GM13977 (cell line): ENCODE results near the gene COL12A1.

Experiments used
- DNase-seq: peaks from one replicate; pipeline ENCODE4 v3.0.0; 2012; ENCODE audit warnings: low spot score
- in situ Hi-C: fragments of 300-500 bp; cut with MboI; formaldehyde crosslinking; loops from one replicate; pipeline ENCODE4 v1.12.0; 2022; ENCODE audit warnings: low sequenced_read_pairs, low pct_unique_long_range_greater_than_20kb, mixed read lengths, inconsistent platforms; ENCODE audit not compliant: unreplicated experiment
- TF ChIP-seq, protein P1 (sequence below): IDR thresholded peaks from 2 replicates; pipeline ENCODE4 v1.5.1; 2012; ENCODE audit warnings: mild to moderate bottlenecking, control low read depth; ENCODE audit not compliant: insufficient read depth; ENCODE audit errors: extremely low read depth, missing control alignments

COL12A1 gene

GRCh38 chr6:75208298-75209183 is 2.7 kb upstream of the COL12A1 start:
- peak; percentile 72 for DNase-seq
- TF ChIP-seq, protein P1, sequence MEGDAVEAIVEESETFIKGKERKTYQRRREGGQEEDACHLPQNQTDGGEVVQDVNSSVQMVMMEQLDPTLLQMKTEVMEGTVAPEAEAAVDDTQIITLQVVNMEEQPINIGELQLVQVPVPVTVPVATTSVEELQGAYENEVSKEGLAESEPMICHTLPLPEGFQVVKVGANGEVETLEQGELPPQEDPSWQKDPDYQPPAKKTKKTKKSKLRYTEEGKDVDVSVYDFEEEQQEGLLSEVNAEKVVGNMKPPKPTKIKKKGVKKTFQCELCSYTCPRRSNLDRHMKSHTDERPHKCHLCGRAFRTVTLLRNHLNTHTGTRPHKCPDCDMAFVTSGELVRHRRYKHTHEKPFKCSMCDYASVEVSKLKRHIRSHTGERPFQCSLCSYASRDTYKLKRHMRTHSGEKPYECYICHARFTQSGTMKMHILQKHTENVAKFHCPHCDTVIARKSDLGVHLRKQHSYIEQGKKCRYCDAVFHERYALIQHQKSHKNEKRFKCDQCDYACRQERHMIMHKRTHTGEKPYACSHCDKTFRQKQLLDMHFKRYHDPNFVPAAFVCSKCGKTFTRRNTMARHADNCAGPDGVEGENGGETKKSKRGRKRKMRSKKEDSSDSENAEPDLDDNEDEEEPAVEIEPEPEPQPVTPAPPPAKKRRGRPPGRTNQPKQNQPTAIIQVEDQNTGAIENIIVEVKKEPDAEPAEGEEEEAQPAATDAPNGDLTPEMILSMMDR: peak; percentile 95

GRCh38 chr6:75206576-75207342 is 906 bp upstream of the COL12A1 start:
- DNase-seq: peak; percentile 27
- in situ Hi-C loops: loop anchor here (25.0 kb wide), 2 partner anchors 794 to 1119 kb away; no protein-coding TSS in a partner anchor
- TF ChIP-seq, protein P1: no peak

More at GRCh38 chr6:75208298-75209183, 2.7 kb upstream of the COL12A1 start:
- in situ Hi-C loops: loop anchor here (25.0 kb wide), 2 partner anchors 796 to 1121 kb away; no protein-coding TSS in a partner anchor

- in situ Hi-C loops: loop anchor here (25.0 kb wide), 2 partner anchors 793 to 1118 kb away; no protein-coding TSS in a partner anchor
- TF ChIP-seq, protein P1: no peak
- peak; percentile 30 for DNase-seq
Observed at GRCh38 chr6:75204959-75205775, 686 bp downstream of the COL12A1 start.

- peak; percentile 73 for DNase-seq
- in situ Hi-C loops: loop anchor here (25.0 kb wide), 2 partner anchors 792 to 1117 kb away; no protein-coding TSS in a partner anchor
- TF ChIP-seq, protein P1: peak; percentile 70
Observed at GRCh38 chr6:75204217-75204958, 1.5 kb downstream of the COL12A1 start.

- TF ChIP-seq, protein P1: no peak
- in situ Hi-C loops: loop anchor here (25.0 kb wide), 2 partner anchors 791 to 1116 kb away; no protein-coding TSS in a partner anchor
- DNase-seq: no peak
Observed at GRCh38 chr6:75203721-75204120, 2.1 kb downstream of the COL12A1 start.
